SU-DHL-6 (cell line): ENCODE results near the gene GFRA4.

ENCODE experiments used
- EZH2phosphoT487 ChIP-seq: fragments of 200-600 bp; sonication (generic), shearing (Covaris generic); conservative IDR thresholded peaks from 2 replicates; pipeline ENCODE4 v1.6.1; 2018; ENCODE audit warnings: mild to moderate bottlenecking, antibody characterized with exemption, low read length, moderate library complexity, mixed read lengths
- TF ChIP-seq, protein P1 (sequence below): fragments of 200-600 bp; sonication (generic); IDR thresholded peaks from one replicate; pipeline ENCODE4 v1.5.1; 2017; ENCODE audit warnings: antibody characterized with exemption, mild to moderate bottlenecking, low read length, moderate library complexity; ENCODE audit not compliant: insufficient read depth, poor library complexity, severe bottlenecking

DNA sequence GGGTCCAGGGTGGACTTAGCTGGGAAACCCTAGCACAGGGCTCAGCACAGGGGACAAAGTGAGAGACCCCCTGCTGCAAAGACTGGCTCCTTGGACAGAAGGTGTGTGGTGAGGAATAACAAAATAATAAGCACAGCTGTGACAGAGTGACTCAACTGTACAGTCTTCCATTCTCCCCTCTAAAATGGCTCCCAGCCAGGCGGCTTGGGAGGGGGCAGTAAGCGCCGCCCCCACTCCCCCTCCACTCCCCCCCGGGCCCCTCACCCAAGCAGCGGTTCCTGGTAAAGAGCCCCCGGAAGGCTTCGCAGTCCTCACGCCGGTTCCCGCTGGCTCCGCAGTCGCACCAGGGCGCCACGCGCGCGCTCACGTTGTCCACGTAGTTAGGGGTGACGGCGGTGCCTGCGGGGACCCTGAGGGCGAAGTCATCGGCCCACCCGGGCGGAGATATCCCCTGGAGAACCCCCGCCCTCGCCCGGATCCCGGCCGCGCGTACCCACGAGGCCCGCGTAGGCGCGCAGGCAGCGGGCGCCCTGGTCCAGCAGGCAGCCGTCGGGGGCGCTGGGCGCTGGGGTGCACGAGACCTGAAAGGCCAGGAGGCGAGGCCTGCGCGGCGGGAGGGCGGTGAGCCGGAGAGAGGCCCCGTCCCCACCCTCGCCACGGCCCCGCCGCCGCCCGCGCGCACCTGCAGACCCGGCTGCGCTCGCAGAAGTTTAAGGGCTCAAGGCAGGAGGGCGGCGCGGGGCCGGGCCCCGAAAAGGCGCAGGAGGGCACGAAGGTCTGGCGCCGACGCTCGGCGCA lies 2.7 kb downstream of the GFRA4 start:
- TF ChIP-seq, protein P1, sequence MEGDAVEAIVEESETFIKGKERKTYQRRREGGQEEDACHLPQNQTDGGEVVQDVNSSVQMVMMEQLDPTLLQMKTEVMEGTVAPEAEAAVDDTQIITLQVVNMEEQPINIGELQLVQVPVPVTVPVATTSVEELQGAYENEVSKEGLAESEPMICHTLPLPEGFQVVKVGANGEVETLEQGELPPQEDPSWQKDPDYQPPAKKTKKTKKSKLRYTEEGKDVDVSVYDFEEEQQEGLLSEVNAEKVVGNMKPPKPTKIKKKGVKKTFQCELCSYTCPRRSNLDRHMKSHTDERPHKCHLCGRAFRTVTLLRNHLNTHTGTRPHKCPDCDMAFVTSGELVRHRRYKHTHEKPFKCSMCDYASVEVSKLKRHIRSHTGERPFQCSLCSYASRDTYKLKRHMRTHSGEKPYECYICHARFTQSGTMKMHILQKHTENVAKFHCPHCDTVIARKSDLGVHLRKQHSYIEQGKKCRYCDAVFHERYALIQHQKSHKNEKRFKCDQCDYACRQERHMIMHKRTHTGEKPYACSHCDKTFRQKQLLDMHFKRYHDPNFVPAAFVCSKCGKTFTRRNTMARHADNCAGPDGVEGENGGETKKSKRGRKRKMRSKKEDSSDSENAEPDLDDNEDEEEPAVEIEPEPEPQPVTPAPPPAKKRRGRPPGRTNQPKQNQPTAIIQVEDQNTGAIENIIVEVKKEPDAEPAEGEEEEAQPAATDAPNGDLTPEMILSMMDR = no peak
- no peak for TF ChIP-seq EZH2phosphoT487
